Fibroblast of peridontal ligament (primary cell): ENCODE results near the gene SAMD10.
"Not testable (repeated sequence)": the region's sequence is repeated elsewhere in the genome, so short reads cannot be mapped to it uniquely, and the experiment has no call there.

Experiments used
- DNase-seq: peaks from one replicate; pipeline ENCODE4 v3.0.0-alpha.2; 2010; ENCODE audit errors: extremely low read depth

Gene SAMD10

GRCh38 chr20:63941282-63942081 lies 38.0 kb downstream of the SAMD10 start:
- DNase-seq = no peak

GRCh38 chr20:63940472-63941266 lies 38.8 kb downstream of the SAMD10 start:
- DNase-seq = no peak

- DNase-seq = no peak
Observed at GRCh38 chr20:63940071-63940471, 39.4 kb downstream of the SAMD10 start.

GRCh38 chr20:63939061-63939935 lies 40.1 kb downstream of the SAMD10 start:
- DNase-seq = no peak

- no peak for DNase-seq
Observed at GRCh38 chr20:63937596-63937995, 41.8 kb downstream of the SAMD10 start.

- DNase-seq = no peak
Observed at GRCh38 chr20:63935447-63935846, 44.0 kb downstream of the SAMD10 start.

- DNase-seq = no peak
Observed at GRCh38 chr20:63934271-63935068, 45.0 kb downstream of the SAMD10 start.

- no peak for DNase-seq
Observed at GRCh38 chr20:63933646-63934045, 45.8 kb downstream of the SAMD10 start.

GRCh38 chr20:63932606-63933160 lies 46.8 kb downstream of the SAMD10 start:
- DNase-seq = no peak

- no peak for DNase-seq
Observed at GRCh38 chr20:63931735-63932134, 47.7 kb downstream of the SAMD10 start.

- no peak for DNase-seq
Observed at GRCh38 chr20:63930971-63931553, 48.4 kb downstream of the SAMD10 start.

- not testable (repeated sequence) for DNase-seq
Observed at GRCh38 chr20:63929473-63929883, 50.0 kb downstream of the SAMD10 start.

GRCh38 chr20:63929071-63929470 lies 50.4 kb downstream of the SAMD10 start:
- no peak for DNase-seq

GRCh38 chr20:63926298-63926697 lies 53.1 kb downstream of the SAMD10 start:
- DNase-seq = no peak

- no peak for DNase-seq
Observed at GRCh38 chr20:63924241-63924640, 55.2 kb downstream of the SAMD10 start.
